ENCODE measurements around the gene PRADC1. TPM values are rescaled to one million over a fixed set of nuclear protein-coding genes. Genes with fewer than 3 reads are reported as not detected.
"Not testable (repeated sequence)": the region's sequence is repeated elsewhere in the genome, so short reads cannot be mapped to it uniquely, and the experiment has no call there.

PRADC1 gene
- total RNA-seq, 2 donors from 2014 or later, result 19.9 to 24.5 TPM

GRCh38 chr2:73265298-73266060 lies 32.4 kb upstream of the PRADC1 start:
- no peak for TF ChIP-seq CTCF (IDR thresholded peaks at IDR 0.05)
- DNase-seq (ENCODE audit: low spot score) (no peak), ATAC-seq (ENCODE audit: insufficient number of reproducible peaks, low FRiP score, low read depth) (no peak)
- H3K36me3 ChIP-seq, result no peaks in the 10 kb centered on the region
- H3K27ac ChIP-seq, result no peak overlapping the region
- no peaks in the 10 kb centered on the region for H3K9me3 ChIP-seq
- peaks cover 4 to 6% of the 10 kb centered on the region in 2 donors for H3K4me1 ChIP-seq (ENCODE audit: control insufficient read depth in 1 of 2, low read depth in 2 of 2)
- no peaks in the 10 kb centered on the region for H3K27me3 ChIP-seq (replicated peaks; ENCODE audit: insufficient read depth)
- no peak overlapping the region for H3K4me3 ChIP-seq

GRCh38 chr2:73264783-73265182 lies 31.7 kb upstream of the PRADC1 start:
- TF ChIP-seq CTCF (IDR thresholded peaks at IDR 0.05), result no peak
- H3K9me3 ChIP-seq, result no peaks in the 10 kb centered on the region
- ATAC-seq (ENCODE audit: insufficient number of reproducible peaks, low FRiP score, low read depth) (no peak), DNase-seq (ENCODE audit: low spot score) (no peak)
- no peaks in the 10 kb centered on the region for H3K27me3 ChIP-seq (replicated peaks; ENCODE audit: insufficient read depth)
- no peaks in the 10 kb centered on the region for H3K36me3 ChIP-seq
- H3K4me1 ChIP-seq (ENCODE audit: control insufficient read depth in 1 of 2, low read depth in 2 of 2), result peaks cover 4 to 6% of the 10 kb centered on the region in 2 donors
- no peak overlapping the region for H3K4me3 ChIP-seq
- H3K27ac ChIP-seq, result no peak overlapping the region

DNA sequence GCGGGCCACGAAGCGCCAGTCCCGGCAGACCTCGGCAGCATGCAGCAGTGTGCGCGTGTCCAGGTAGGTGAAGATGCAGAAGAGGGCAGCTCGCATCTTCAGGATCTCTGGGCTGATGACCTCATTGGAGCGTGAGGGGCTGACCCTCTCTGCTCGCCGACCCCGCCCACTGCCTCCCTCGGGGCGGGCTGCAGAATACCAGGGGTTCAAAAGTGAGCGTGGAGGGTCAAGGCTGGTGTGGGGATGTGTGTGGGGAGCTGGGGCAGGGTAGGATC lies 31.2 kb upstream of the PRADC1 start:
- DNase-seq (ENCODE audit: low spot score) (no peak), ATAC-seq (ENCODE audit: insufficient number of reproducible peaks, low FRiP score, low read depth) (no peak)

DNA sequence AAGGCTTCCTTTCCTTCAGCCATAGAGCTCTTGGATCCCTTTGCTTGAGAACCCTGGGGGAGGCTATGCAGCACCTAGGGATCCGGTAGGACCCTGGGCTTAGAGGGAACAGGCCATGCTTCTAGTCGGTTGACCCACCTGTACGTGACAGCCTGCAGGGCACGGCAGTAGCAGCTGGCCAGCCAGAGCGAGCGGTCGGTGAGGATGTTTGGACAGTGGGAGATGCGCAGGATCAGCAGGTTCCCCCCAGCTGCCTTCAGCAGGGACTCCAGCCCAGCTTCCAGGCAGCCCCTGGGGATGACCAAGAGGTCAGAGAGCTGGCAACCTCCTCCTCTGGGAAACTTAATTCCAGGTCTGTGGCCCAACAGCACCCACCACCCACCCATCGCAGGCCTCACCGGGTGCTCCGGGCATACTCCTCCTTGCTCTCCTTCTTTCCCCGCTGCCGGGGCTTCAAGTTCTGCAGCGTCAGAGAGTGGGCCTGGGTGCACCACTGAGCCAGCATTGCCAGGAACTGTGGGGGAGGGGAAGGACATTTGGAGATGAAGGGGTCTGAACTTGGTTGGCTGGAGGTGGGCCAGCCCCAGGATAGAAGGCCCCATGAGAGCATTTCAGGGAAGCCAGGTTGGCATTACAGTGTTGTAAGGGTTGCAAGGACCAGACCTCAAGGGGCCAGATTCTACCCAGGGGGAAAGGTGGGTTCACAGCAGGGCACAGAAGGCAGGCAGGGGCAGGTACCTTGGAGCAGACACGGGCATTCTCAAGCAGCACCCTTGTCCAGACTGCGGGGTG lies 30.7 kb upstream of the PRADC1 start:
- no peak overlapping the region for H3K27ac ChIP-seq
- no peak for ATAC-seq (ENCODE audit: insufficient number of reproducible peaks, low FRiP score, low read depth)
- no peaks in the 10 kb centered on the region for H3K9me3 ChIP-seq
- H3K4me3 ChIP-seq, result no peak overlapping the region
- no peaks in the 10 kb centered on the region for H3K27me3 ChIP-seq (replicated peaks; ENCODE audit: insufficient read depth)
- no peak for TF ChIP-seq CTCF (IDR thresholded peaks at IDR 0.05)
- DNase-seq (ENCODE audit: low spot score), result no peak
- peaks cover 2 to 3% of the 10 kb centered on the region in 2 donors for H3K4me1 ChIP-seq (ENCODE audit: control insufficient read depth in 1 of 2, low read depth in 2 of 2)
- H3K36me3 ChIP-seq, result no peaks in the 10 kb centered on the region

More for the DNA sequence above, 31.2 kb upstream of the PRADC1 start:
- Histone ChIP-seq H3K9me3 (no peaks in the 10 kb centered on the region), H3K27ac (no peak overlapping the region), H3K27me3 (replicated peaks; ENCODE audit: insufficient read depth) (no peaks in the 10 kb centered on the region), H3K4me1 (ENCODE audit: control insufficient read depth in 1 of 2, low read depth in 2 of 2) (peaks cover 4 to 6% of the 10 kb centered on the region in 2 donors), H3K36me3 (no peaks in the 10 kb centered on the region), H3K4me3 (no peak overlapping the region)
- TF ChIP-seq CTCF (IDR thresholded peaks at IDR 0.05), result no peak

DNA sequence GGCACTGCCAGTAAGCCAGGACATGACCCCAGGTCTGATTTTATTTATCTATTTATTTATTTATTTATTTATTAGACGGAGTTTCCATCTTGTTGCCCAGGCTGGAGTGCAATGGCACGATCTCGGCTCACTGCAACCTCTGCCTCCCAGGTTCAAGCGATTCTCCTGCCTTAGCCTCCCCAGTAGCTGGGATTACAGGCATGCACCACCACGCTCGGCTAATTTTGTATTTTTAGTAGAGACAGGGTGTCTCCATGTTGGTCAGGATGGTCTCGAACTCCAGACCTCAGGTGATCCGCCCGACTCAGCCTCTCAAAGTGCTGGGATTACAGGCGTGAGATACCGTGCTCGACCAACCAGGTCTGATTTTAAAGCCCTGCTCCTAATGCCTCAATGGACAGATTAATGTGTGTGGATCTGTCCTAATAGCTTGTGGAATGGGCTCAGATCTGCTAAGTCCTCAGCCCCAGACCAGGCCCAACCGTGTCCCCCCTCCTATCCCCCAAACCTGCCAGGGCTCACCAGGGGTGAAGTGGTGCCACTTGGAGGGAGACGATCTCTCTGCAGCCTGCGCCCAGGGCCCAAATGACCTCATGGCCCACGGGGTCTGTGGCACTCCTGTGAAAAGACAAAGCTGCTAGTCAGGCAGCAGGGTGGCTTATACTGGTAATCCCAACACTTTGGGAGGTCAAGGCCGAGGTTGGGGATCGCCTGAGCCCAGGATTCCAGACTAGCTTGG lies 29.8 kb upstream of the PRADC1 start:
- not testable (repeated sequence) for H3K4me3 ChIP-seq; H3K9me3 ChIP-seq; DNase-seq (ENCODE audit: low spot score); ATAC-seq (ENCODE audit: insufficient number of reproducible peaks, low FRiP score, low read depth); H3K4me1 ChIP-seq (ENCODE audit: control insufficient read depth in 1 of 2, low read depth in 2 of 2); H3K27me3 ChIP-seq (replicated peaks; ENCODE audit: insufficient read depth); H3K36me3 ChIP-seq; H3K27ac ChIP-seq

Data from thoracic aorta (tissue), 2 donors.